GM19025 (cell line): ENCODE data around the gene RBFOX2.

Experiments
- ATAC-seq: cut with Tn5 transposase; IDR thresholded peaks from one replicate; pipeline ENCODE4 v1.9.1; 2021; ENCODE audit warnings: mild to moderate bottlenecking, low read depth, moderate library complexity; ENCODE audit not compliant: unreplicated experiment

The RBFOX2 gene

DNA sequence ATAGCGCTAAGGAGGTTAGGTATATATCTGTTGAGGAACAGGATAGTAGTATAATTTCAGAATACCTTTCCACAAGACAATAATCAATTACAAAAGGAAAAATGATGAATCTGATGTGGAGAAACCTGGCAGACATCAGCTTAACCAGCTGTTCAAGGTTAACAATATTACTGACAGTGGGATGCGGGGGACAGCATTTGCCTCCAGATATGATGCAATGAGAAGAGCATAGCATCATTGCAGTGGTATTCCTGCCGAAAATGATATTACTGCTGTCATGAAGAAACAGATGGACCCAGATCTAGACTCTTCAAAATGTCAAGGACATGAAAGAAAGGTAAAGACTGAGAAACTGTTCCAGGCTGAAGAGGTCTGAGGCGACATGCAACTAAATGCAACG is 49.7 kb downstream of the RBFOX2 start:
- no peak for ATAC-seq

- ATAC-seq, result no peak
Observed at GRCh38 chr22:35978201-35978600, 50.4 kb downstream of the RBFOX2 start.

- no peak for ATAC-seq
Observed at GRCh38 chr22:35977136-35977535, 51.5 kb downstream of the RBFOX2 start.

DNA sequence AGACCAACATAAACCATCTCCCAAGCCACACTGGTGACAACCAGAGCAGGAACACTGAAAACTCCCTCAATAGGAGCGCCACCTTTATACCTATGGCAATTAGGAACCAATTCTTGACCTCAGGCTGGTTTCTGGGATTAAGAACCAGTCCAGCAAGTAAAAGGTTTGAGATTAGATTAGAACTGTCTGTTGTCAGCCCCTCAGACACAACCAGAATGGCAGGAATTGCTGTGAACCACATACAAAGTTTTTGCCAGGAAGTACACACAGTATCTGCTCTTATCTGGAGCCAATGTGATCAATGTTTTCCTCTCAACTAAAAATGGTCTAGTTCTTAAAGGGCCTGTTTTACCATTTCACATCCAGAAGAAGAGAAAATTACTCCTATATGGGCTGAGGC is 55.2 kb downstream of the RBFOX2 start:
- no peak for ATAC-seq

- ATAC-seq, result no peak
Observed at GRCh38 chr22:35972559-35972958, 56.1 kb downstream of the RBFOX2 start.

GRCh38 chr22:35971456-35972119 is 57.0 kb downstream of the RBFOX2 start:
- ATAC-seq, result no peak

DNA sequence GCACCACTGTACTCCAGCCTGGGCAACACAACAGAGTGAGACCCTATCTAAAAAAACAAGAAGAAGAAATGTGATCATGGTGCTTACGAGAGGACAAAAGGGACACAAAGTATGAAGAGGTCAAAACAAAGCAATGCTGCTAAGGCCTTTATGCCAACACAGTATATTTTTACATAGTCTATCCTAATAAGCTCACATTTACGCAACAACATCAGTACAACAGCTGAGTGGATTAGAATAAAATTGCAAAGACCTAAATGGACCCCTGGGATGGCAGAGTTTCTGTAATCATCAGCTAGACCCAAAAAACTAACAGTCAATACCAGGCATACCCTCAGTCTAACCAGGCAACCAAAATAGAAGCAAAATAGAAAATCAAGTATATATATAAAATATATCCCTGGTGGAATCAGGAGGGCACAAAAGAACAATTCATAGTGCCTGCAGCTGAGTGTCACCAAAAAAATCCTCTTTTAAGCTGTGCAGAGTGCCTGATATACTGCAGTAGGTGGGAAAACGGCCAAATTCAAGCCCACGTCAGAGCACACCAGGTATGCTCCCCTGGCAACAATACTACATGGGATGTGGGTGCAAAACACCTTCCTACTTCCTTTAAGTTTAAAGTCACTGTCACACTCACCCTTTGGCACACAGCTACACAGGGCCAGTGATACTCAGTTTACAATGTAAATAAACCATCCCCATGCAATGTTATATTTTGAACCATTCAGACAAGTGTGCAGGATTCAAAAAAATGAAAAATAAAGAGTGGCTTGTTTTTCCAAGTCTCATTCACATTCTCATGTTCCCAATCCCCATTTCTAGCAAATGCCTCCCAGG is 57.8 kb downstream of the RBFOX2 start:
- ATAC-seq, result no peak

GRCh38 chr22:35967046-35967397 is 61.6 kb downstream of the RBFOX2 start:
- no peak for ATAC-seq

DNA sequence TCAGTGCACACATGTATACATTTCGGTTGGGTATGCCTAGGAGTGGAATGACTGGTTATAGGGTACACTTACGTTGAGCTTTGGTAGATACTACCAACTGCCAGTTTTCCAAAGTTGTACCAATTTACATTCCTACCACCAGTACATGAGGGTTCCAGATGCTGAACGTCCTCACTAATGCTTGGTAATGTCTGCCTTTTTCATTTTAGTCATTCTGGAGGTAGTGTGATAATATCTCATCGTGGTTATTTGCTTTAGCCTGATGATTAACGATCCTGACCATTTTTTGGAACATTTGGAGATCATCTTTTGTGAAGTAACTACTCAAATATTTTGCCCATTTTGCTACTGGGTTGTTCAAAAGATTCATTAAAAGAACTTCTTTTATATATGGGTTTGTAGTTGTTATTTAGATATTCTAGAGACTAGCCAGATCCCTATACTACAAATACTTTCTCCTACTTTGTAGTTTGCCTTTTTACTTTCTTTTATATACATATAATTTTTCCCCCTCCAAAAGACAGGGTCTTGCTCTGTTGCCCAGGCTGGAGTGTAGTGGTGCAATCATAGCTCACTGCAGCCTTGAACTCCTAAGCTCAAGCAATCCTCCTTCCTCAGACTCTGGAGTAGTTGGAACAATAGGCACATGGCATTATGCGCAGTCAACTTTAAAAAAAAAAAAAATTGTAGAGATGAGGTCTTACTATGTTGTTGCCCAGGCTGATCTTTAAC is 62.1 kb downstream of the RBFOX2 start:
- no peak for ATAC-seq

GRCh38 chr22:35963237-35963810 is 65.3 kb downstream of the RBFOX2 start:
- no peak for ATAC-seq

DNA sequence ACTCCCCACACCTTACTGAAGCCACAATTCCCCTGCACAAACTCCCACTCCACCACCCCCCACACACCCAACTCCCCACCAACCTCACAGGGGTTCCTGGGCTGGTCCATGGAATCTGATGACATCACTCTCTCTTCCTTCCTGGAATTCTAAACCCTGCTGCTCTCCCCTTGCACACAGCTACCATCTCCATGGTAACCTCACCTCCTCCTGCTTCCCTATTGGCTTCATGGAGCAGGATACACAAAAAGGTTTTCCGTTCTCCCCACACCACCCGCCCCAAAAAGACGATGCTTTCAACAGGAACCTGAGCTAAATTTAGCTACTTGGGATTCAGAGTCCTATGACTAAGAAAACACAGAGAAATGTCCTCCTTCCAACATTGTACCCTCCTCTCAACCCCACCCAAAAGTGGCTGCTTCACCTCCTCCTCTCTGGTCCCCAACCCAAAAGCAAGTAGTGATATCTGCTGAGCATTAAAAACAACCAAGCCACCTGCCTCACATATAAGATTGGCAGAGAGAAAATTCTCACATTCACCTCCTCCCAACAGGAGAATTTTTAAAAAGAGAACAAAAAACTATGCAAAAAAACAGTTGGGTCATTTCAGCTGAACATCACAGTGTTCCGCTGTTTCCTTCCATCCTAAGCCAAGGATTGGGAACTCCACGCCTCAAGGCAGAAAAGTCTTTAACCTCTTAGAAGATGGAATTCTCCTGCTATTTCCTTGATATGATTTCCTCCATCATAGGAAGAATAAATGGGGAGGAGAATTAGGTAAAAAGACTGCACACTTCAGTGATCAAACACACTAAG is 66.9 kb downstream of the RBFOX2 start:
- no peak for ATAC-seq

DNA sequence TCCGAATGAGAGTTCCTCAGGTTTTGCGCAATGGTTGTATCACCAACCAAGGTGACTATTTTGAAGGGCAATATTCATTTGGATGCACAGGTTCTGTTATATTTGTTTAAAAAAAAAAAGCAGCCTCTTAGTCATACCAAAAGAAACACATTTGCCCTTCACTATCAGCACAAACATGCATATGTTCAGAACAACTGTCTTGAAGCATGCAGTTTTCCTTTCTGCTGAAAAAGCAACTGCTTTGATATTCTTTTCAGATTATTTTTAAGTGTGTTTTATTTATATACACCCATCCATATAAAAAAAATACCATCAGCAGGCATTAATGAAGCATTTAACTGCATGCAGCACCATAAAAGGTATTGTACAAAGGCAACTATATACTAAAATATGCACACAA is 67.8 kb downstream of the RBFOX2 start:
- no peak for ATAC-seq

- no peak for ATAC-seq
Observed at GRCh38 chr22:35959121-35959800, 69.4 kb downstream of the RBFOX2 start.

DNA sequence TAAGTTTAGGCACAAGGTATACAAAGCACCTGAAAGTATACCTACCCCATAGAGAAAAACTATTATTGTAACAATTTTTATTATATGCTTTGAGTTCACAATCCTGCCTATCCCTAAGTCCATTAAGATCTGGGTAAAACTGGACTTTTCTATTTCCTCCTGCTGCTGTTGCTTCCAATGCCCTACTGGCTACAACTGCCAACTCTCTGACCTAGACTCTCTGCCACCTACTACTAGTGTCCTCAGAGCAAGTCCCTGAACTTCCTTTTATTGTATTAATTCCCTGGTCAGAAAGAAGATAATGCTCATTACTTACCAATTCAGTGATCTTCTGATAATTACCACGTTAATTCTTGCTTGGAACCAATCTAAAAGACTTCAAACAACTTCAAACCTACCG is 70.3 kb downstream of the RBFOX2 start:
- ATAC-seq, result no peak

DNA sequence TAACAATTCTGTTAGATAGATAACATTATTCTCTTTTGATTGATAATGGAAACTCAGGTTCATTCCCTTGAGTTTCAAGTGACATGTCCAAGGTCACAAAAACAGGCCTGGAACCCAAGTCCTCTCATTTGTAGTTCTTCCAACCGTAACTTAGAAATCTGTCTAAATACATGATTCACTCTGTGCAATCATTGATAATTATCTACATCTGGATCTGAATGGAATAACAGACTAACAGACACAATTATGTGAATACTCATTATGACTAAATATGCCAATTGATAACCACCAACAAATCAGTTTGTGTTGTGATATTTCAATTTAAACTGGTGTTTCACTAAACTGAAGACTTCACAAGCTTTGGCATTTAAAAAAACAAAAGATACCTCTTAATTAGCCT is 71.0 kb downstream of the RBFOX2 start:
- no peak for ATAC-seq

DNA sequence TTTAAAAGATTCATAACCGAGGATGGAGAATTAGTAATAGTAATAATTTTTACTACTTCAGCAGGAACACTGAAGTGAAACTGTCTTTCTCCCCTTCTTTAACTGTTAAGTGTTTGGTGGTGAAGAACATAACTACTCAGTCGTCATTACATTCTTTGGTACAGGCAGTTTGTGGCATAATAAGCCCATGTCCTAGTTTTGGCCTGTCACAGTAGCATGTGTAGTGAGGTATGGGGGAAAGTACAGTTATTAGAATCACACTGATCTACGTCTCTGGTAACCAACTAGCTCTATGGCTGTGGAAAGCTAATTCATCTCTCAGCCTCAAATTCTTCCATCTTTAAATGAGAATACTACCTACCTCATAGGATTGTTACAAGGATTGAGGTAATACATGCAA is 71.8 kb downstream of the RBFOX2 start:
- no peak for ATAC-seq

- ATAC-seq, result no peak
Observed at GRCh38 chr22:35955546-35955945, 73.1 kb downstream of the RBFOX2 start.

GRCh38 chr22:35952576-35952975 is 76.0 kb downstream of the RBFOX2 start:
- no peak for ATAC-seq

DNA sequence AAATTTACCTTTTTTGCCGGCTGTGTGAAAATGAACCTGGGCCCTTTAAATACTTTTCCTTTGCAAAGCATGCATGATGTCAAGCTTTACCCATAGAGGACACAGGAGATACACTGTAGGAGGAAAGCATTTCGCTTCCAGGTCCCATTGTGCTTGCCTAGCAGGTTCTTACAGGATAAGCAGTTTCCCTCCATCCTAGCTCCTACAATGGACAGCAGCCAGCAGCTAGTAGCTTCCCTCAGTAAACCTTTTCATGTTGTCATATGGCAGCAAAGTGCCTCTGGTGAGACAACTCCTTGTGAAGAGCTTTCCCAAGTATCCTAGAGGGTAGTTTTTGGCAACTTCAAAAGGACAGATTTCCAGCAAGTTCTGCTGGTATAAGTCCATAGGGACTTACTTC is 78.4 kb downstream of the RBFOX2 start:
- no peak for ATAC-seq

- no peak for ATAC-seq
Observed at GRCh38 chr22:35949243-35949642, 79.4 kb downstream of the RBFOX2 start.
